ENCODE data around the gene HS6ST3.

Gene HS6ST3

DNA sequence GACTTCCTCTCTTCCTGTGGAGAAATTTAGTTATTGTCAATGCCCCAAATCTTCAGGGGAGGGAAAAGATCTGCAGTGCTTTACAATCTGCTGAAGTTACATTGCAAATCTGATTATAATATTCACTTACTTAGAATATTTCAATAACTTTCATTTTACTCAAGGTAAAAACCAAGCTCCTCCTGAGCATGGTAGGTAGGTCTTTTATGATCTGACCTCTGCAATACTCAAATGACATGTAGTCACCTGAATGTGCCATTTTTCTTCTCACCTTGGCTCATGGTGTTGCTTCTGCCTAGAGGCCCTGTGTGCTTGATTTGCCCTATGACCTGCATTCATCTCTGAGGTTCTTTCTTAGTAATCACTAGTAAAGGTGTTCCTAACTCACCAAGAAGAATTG is 331.4 kb downstream of the HS6ST3 start:
- DNase-seq (ENCODE audit: extremely low read depth in 1 of 2, low read depth in 1 of 2), result no peak

DNA sequence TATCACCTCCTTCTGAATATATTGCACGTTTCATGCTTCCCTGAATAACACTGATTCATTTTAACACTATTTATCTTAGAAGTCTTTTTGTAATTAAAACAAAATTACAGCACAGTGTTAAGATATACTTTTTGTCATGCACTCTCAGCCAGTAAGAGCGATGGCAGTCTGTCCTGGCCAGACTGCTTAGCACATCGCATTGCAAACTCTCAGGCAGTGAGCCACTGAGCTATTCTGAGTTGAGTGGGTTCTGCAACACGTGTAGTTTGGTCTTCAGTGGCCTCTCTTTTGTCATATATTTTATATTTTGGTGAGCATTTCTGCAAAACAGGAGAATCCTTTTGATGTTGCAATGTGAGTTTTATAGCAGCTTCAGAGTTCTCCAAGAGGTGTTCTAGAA is 332.1 kb downstream of the HS6ST3 start:
- no peak for DNase-seq (ENCODE audit: extremely low read depth in 1 of 2, low read depth in 1 of 2)

DNA sequence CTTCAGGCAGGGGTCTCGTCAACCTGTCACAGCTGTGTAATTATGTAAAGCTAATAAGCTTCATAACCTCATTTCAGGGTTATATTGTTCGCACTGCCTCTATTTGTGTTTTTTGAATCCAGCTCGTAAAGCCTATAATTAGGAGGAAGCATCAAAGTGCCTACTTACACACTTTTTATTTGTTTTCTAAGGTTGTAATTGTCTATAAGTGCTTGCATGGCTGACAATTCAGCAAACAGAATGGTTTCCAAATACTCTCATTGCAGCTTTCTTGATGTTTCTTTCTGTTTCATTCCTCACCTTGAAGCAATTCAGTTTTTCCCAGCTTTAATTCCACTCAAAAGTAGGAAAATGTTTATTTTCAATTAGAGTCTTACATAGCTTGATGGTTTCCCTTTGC is 336.3 kb downstream of the HS6ST3 start:
- DNase-seq (ENCODE audit: extremely low read depth in 1 of 2, low read depth in 1 of 2), result no peak

DNA sequence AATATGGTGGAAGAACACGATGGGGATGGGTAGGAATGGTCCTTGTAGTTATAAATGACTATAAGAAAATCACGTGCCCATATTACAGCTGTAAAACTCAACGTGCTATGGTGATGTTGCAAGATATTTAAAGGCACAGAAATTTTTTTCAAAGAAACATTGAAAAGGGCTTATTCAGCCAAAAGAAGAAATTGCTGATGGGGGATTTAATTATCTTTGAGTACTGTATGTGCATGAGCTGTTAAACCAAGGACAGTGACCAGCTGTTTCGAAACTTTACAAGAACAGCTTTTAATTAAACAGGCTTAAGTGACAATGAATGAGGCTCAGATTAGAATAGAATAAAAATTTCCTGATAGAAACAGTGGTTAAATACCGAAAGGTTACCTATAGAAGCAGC is 339.0 kb downstream of the HS6ST3 start:
- no peak for DNase-seq (ENCODE audit: extremely low read depth in 1 of 2, low read depth in 1 of 2)

DNA sequence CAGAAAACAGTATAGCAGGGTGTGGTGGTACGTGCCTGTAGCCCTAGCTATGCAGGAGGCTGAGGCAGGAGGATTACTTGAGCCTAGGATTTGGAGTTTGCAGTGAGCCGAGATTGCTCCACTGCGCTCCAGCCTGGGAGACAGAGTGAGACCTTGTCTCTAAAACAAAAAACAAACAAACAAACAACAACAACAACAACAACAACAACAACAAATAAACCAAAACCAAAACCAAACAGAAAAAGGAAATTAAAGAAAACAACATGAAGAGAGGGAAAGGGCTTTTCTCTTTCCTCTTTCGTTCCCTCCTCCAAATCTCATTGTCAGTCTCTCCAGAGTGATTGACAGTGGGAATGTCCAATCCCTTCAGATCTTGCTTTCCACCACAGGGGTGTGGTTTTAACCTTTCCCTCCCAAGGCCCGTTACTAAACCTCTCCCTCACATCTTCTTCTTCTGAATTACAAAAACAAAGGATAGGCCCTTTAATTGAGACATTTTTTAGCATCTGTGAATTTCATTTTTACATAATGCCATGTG is 341.2 kb downstream of the HS6ST3 start:
- DNase-seq (ENCODE audit: extremely low read depth in 1 of 2, low read depth in 1 of 2), result no peak

DNA sequence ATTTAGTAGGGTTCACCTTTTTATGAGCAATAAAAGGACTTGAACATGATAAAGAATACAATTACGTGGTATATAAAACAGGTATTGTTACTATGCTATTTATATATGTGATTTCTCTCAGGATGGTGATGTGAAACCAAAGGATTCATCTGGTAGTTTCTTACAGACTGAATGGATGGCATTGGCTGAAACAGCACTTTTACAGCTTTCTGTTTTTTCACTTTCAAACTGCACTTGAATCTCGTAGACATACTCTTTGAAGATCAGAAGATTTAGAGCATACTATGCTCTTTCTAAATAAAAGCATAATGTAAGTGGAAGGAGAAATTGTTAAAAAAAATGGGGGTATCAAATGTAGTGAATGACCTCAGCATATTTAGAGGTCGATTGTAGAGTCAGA is 354.8 kb downstream of the HS6ST3 start:
- no peak for DNase-seq (ENCODE audit: extremely low read depth in 1 of 2, low read depth in 1 of 2)

GRCh38 chr13:96449920-96450319 is 360.0 kb downstream of the HS6ST3 start:
- DNase-seq (ENCODE audit: extremely low read depth in 1 of 2, low read depth in 1 of 2), result no peak

DNA sequence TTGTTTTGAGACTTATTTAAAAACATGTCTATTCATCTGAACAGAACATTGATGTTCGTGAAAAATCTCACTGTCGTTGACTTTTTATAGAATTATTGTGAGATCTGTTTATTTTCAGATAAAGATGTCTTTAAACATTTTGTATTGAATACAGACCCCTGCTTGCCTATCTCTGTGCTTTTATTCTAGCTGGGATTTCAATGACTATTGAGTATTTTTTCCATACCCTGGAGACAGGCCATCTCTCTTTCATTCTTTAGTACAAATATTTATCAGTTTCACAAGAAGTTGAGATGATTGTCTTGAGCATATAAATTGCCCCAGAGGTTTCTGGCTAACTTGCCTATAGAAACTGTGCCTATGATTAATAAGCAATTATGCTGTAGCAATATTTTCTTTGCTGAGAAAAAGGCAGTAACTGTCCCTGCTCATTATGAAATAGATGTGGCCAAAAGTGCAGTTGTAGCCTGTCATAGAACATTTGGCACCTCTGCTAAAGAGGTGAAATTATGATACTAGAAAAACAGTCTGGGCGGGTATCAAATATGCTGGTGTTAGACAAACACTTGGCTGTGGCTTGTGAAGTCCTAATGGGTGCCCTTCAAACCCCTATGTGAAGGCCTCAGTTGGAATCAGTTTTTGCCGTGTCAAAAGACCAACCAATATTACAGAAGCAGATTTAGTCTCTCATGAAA is 360.6 kb downstream of the HS6ST3 start:
- DNase-seq (ENCODE audit: extremely low read depth in 1 of 2, low read depth in 1 of 2), result no peak

DNA sequence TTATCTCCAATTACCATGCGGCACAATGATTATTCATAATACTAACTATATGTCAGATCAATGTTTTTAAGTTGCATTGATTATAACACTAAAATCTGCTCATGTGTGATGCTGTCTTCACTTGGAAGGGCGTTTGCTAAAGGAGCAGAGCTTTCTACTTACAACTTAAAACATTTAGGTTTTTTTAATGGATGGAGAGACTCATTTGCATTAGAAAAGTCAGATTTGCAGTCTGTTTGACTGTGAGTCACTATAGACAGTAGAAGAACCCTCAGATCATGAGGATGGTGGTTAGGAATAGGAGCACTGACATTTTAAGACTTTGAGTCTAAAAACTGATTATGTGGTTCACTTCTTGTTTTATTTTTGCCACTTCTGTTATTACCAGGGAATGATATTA is 364.6 kb downstream of the HS6ST3 start:
- no peak for DNase-seq (ENCODE audit: extremely low read depth in 1 of 2, low read depth in 1 of 2)

- DNase-seq (ENCODE audit: extremely low read depth in 1 of 2, low read depth in 1 of 2), result no peak
Observed at GRCh38 chr13:96460609-96461008, 370.7 kb downstream of the HS6ST3 start.

DNA sequence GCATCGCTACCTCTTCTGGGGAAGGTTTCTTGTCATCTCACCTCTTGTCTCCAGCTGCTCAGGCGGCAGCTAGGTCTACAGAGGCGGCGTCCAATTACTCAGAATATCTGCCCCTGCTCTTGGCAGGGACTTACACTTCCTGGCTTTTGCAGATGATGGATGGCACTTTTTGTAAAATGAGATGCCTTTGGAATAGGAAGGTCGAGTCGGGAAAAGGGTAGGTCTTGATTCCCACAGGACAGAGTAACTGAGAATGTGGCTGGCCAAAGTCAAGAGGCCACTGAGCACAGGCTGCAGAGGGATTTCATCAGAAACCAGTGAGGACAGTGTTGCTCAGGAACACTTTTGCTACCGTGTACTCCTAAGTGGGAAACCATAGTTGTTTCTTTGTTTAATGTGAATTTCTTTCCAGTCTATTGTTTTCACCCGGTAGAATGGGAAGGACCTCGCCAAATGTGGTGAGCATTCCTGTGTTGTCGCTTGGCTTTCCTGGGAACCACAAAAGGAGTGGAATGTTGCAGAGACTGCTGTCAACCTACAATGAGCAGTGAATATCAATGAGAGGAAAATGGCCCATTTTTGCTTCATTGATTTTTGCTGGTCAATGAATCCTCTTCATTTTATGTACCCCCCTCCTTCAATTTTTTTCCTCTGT is 383.7 kb downstream of the HS6ST3 start:
- DNase-seq (ENCODE audit: extremely low read depth in 1 of 2, low read depth in 1 of 2), result no peak

DNA sequence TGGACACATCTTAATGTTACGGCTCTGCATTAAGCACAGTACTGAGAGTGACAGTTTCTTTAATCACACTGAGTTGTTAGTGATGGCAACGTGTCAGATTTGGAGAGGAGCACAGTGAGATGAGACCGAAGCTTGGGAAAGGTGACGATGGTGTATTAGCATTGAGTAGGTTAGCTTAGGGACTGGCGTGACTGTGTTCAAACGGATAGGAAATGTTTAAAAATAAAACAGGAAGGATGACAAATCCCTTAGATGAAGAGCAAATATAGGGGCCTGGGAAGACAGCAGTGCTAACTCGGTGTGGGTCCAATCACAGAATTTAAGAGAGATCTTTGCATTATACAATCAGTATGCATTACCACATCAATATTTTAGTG is 384.3 kb downstream of the HS6ST3 start:
- no peak for DNase-seq (ENCODE audit: extremely low read depth in 1 of 2, low read depth in 1 of 2)

GRCh38 chr13:96475103-96475502 is 385.2 kb downstream of the HS6ST3 start:
- no peak for DNase-seq (ENCODE audit: extremely low read depth in 1 of 2, low read depth in 1 of 2)

GRCh38 chr13:96481482-96481881 is 391.6 kb downstream of the HS6ST3 start:
- DNase-seq (ENCODE audit: extremely low read depth in 1 of 2, low read depth in 1 of 2), result no peak

- no peak for DNase-seq (ENCODE audit: extremely low read depth in 1 of 2, low read depth in 1 of 2)
Observed at GRCh38 chr13:96490496-96490989, 400.6 kb downstream of the HS6ST3 start.

- DNase-seq (ENCODE audit: extremely low read depth in 1 of 2, low read depth in 1 of 2), result no peak
Observed at GRCh38 chr13:96491103-96491502, 401.2 kb downstream of the HS6ST3 start.

DNA sequence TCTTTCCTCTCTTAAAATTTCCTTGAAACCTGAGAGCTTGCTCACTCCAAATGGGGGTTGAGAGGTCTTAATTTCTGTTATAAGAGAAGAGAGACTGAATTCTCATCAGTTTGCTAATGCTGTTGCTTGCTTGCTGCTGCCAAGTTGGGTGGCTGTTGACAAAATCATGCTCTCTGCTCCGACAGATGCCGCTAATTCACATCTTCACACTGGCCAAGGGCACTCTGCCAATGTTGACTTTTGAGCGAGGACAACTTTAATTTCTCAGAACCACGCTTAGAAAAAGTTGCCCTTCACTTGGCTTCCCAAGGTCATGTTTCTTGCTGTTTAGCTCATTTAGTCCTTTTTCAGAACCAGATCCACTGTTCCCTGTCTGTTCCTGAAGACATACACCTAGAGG is 402.9 kb downstream of the HS6ST3 start:
- no peak for DNase-seq (ENCODE audit: extremely low read depth in 1 of 2, low read depth in 1 of 2)

GRCh38 chr13:96499656-96500055 is 409.7 kb downstream of the HS6ST3 start:
- DNase-seq (ENCODE audit: extremely low read depth in 1 of 2, low read depth in 1 of 2), result no peak

DNA sequence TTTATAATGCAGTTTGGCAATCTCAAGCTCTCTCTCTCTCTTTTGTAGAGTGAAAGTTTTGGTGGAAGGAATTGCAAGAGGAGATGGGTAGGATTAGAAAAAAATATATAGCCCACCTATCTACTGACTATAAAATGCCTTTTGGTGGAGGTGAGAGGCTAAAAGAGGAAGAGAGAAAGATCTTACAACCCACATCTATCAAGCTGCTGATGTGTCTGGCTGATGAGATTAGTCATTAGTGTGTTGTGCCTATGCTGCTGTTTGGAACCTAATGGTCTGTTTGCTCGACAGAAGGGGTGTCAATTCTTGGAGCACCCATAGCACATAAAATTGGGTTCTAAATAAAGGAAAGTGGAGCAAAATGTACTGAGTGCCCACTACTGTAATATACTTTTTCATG is 411.0 kb downstream of the HS6ST3 start:
- no peak for DNase-seq (ENCODE audit: extremely low read depth in 1 of 2, low read depth in 1 of 2)

DNA sequence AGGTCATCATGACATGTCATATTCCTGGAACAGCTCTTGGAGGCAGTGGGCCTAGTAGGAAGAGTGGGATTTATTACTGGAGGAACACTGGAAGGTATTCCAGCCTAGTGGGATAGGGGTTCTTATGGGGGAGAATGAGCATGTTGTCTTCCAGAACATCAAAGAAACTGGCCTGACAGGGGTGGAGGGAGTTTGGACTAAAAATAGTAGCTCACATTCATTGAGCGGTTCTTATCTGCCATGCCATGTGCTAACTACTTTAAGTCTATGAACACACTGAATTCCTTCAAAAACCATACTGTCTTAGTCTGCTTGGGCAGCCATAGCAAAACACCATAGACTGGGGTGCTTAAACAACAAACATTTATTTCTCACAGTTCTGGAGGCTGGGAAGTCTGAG is 413.6 kb downstream of the HS6ST3 start:
- no peak for DNase-seq (ENCODE audit: extremely low read depth in 1 of 2, low read depth in 1 of 2)

- DNase-seq (ENCODE audit: extremely low read depth in 1 of 2, low read depth in 1 of 2), result no peak
Observed at GRCh38 chr13:96511587-96511986, 421.7 kb downstream of the HS6ST3 start.

DNA sequence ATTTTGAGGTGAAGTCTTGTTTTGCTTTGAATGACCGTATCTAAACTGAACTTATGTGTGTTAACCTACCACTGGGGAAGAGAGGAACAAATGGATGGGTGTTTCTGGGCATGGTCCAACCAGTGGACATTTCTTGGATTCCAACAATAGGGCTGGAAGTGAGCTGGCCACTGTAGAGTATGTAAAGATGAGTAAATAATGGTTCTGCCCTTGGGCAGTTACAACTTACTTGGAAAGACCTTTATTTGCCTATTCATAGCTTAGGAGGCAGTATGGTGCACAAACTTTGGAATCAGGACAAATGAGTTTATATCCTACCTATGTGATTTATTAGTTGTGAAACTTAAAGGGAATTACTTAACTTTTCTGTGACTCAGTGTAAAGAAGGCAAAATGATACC is 429.5 kb downstream of the HS6ST3 start:
- no peak for DNase-seq (ENCODE audit: extremely low read depth in 1 of 2, low read depth in 1 of 2)
